PFSK-1 (cell line): Measurements from ENCODE around the gene GLS.

ENCODE experiments used
- FOXP2 ChIP-seq: optimal IDR thresholded peaks from 2 replicates; pipeline ENCODE3; 2011; ENCODE audit warnings: borderline replicate concordance, control low read depth, inconsistent platforms; ENCODE audit not compliant: insufficient read depth; ENCODE audit errors: extremely low read length, extremely low read depth
- POLR2AphosphoS5 ChIP-seq: IDR thresholded peaks from 2 replicates; pipeline ENCODE4 v1.6.1; 2012; ENCODE audit warnings: low read depth, mild to moderate bottlenecking, control low read depth, low read length, moderate library complexity
- SIN3A ChIP-seq: IDR thresholded peaks from 2 replicates; pipeline ENCODE4 v1.6.1; 2012; ENCODE audit warnings: mild to moderate bottlenecking, low read length, moderate library complexity, borderline replicate concordance; ENCODE audit not compliant: insufficient read depth
- TAF1 ChIP-seq: IDR thresholded peaks from 2 replicates; pipeline ENCODE4 v1.6.1; 2012; ENCODE audit warnings: low read length, control low read depth, borderline replicate concordance; ENCODE audit not compliant: insufficient read depth
- TF ChIP-seq, protein P1 (sequence below), 2 experiments: IDR thresholded peaks; 2 replicates each; pipeline versions ENCODE4 v1.6.1 to v1.8.0; 2011 to 2012; ENCODE audit warnings: low read depth in 2 of 2, low read length in 2 of 2, control low read depth in 1 of 2, inconsistent platforms in 1 of 2, mild to moderate bottlenecking in 1 of 2, moderate library complexity in 1 of 2; ENCODE audit not compliant: insufficient read depth in 1 of 2

DNA sequence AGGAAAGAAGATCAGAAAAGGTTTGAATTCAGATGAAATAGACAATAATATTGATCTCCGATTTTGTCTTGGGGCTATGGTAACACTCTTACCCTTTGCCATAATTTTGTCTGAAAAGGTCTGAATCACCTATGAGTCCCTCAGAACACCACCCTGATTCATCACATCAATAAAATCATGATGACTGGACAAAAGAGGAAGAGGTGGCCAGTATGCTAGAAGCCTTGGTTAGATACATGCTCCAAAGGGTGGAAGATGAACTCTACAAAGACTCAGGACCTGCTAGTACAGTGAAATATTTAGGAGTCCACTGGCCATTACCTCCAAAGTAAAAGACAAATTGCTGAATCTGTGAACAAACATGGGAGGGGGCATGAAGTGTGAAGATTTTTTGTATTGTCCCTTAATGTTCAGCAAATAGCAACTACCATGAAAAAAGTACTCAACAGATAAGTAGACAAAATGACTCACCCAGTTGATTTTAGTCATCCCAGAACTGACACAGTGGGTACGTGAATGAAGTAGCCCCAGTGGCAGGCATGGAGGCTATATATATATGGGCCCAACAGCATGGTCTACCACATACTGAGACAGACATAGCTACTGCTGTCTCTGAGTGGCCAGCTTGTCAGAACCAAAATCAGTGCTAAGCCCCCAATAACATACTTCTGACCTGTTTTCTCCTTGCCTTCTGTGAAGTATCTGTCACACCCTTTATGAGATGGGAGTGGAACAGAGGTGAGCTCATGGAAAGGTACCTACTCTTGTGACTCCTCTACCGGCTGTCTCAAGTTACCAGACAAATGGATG is 36.5 kb upstream of the GLS start:
- TF ChIP-seq POLR2AphosphoS5 (no peak), TAF1 (no peak), SIN3A (no peak), FOXP2 (no peak)
- TF ChIP-seq, protein P1, sequence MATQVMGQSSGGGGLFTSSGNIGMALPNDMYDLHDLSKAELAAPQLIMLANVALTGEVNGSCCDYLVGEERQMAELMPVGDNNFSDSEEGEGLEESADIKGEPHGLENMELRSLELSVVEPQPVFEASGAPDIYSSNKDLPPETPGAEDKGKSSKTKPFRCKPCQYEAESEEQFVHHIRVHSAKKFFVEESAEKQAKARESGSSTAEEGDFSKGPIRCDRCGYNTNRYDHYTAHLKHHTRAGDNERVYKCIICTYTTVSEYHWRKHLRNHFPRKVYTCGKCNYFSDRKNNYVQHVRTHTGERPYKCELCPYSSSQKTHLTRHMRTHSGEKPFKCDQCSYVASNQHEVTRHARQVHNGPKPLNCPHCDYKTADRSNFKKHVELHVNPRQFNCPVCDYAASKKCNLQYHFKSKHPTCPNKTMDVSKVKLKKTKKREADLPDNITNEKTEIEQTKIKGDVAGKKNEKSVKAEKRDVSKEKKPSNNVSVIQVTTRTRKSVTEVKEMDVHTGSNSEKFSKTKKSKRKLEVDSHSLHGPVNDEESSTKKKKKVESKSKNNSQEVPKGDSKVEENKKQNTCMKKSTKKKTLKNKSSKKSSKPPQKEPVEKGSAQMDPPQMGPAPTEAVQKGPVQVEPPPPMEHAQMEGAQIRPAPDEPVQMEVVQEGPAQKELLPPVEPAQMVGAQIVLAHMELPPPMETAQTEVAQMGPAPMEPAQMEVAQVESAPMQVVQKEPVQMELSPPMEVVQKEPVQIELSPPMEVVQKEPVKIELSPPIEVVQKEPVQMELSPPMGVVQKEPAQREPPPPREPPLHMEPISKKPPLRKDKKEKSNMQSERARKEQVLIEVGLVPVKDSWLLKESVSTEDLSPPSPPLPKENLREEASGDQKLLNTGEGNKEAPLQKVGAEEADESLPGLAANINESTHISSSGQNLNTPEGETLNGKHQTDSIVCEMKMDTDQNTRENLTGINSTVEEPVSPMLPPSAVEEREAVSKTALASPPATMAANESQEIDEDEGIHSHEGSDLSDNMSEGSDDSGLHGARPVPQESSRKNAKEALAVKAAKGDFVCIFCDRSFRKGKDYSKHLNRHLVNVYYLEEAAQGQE (IDR thresholded peaks at IDR 0.05; ENCODE audit: insufficient read depth in 1 of 2, low read depth in 2 of 2, low read length in 2 of 2), result no peak
